ENCODE measurements around the gene HRAS.

The HRAS gene

GRCh38 chr11:508956-509355 lies 26.4 kb downstream of the HRAS start:
- DNase-seq (ENCODE audit: low read depth) = no peak
- H3K4me3 ChIP-seq (ENCODE audit: low read depth, low read length) = no peak overlapping the region
- TF ChIP-seq CTCF (IDR thresholded peaks at IDR 0.05; ENCODE audit: low read depth, low read length, missing control alignments) = no peak
- in situ Hi-C loops (cut with HindIII; ENCODE audit: low sequenced_read_pairs) = no loop called here

DNA sequence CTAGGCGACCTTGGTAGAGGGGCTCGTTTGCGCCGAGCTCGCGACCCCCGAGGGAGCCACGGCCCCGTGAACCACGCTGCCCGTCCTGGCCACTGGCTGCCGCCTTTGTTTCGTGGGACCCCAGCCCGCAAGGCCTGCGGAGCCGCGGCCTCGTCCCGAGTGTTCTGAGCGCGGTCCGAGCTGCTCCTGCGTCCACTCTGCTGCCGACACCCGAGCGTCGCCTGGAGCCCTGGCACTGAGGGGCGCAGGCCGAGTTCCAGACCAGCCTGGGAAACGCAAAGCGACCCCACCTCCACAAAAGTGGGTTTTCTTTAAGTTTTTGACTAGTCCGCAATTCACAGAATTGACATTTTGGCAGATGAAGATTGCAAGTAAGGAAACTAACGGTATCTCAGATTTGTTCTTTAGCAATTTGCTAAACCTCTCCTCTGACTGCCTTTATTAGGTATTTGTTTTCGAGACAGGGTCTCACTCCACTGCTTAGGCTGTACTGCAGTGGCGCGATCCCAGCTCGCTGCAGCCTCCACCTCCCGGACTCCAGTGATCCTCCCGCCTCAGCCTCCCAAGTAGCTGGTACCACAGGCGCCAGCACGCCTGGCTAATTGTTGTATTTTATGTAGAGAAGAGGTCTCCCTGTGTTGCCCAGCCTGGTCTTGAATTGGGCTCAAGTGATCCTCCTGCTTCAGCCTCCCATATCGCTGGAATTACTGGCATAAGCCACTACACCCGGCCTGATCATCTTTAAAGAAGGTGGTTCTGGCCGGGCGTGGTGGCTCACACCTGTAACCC lies 27.5 kb downstream of the HRAS start:
- in situ Hi-C loops (cut with HindIII; ENCODE audit: low sequenced_read_pairs) = no loop called here
- DNase-seq (ENCODE audit: low read depth) = no peak
- peak overlapping the region; percentile 95 for H3K4me3 ChIP-seq (ENCODE audit: low read depth, low read length)
- no peak for TF ChIP-seq CTCF (IDR thresholded peaks at IDR 0.05; ENCODE audit: low read depth, low read length, missing control alignments)

GRCh38 chr11:506995-507726 lies 28.2 kb downstream of the HRAS start, which contains the start of gene RNH1:
RNH1 (minus strand) TSS chr11:507242; CDS start chr11:502162, 5,080 bp downstream.
- DNase-seq (ENCODE audit: low read depth) = peak; percentile 80
- peak within 1 kb of the TSS; percentile 95 for H3K4me3 ChIP-seq (ENCODE audit: low read depth, low read length)
- in situ Hi-C loops (cut with HindIII; ENCODE audit: low sequenced_read_pairs) = no loop called here
- TF ChIP-seq CTCF (IDR thresholded peaks at IDR 0.05; ENCODE audit: low read depth, low read length, missing control alignments) = no peak

DNA sequence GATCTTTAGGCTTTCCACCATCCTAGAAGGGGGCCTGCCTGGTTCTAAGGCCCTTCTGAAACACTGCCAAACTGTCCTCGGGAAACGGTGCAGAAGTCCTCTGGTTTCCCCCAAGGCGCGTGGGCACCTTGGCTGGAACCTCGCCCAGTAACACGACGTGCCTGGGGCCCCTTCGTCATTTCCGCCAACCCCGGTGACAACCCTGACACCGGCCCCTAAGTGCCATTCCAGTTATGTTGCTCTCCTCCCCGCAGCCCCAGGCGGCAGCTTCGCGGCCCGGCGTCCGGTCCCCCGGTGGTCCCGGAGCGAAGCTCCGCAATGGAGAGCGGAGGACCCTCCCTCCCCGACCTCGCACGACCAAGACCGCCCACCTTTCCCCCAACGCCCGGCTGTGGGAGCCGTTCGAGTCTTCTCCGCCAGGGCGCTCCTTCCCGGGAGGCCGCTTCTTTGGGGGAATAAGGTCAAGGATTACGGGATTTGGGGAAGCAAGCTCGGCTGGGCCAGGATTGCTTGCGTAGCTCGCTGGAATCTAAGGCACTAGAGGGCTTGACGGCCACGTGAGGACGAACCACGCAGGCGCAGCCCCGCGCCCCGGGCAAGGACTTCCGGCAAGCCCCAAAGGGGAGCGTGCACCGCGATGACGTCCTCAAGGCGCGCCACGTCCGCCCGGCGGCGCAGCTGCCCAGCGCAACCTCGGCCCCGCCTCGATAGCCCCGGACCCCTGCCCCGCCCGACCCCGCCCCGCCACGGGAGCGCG lies 29.0 kb downstream of the HRAS start:
- H3K4me3 ChIP-seq (ENCODE audit: low read depth, low read length) = peak overlapping the region; percentile 95
- in situ Hi-C loops (cut with HindIII; ENCODE audit: low sequenced_read_pairs) = no loop called here
- no peak for TF ChIP-seq CTCF (IDR thresholded peaks at IDR 0.05; ENCODE audit: low read depth, low read length, missing control alignments)
- peak; percentile 93 for DNase-seq (ENCODE audit: low read depth)

DNA sequence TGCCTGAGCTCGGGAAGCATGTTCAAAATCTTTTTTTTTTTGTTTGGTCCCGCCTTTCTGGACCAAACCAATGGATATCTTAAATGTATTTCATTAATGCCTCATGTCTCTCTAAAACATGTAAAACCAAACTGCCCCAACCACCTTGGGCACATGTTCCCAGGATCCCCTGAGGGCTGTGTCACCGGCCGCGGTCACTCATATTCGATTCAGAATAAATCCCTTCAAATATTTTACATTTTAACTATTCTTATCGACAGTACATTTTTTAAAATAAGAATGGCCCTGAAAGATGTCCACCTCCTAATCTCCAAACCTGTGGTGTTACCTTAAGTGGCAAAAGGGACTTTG lies 30.4 kb downstream of the HRAS start:
- TF ChIP-seq CTCF (IDR thresholded peaks at IDR 0.05; ENCODE audit: low read depth, low read length, missing control alignments) = no peak
- in situ Hi-C loops (cut with HindIII; ENCODE audit: low sequenced_read_pairs) = no loop called here

More for the DNA sequence above, 30.4 kb downstream of the HRAS start:
- DNase-seq (ENCODE audit: low read depth) = no peak
- H3K4me3 ChIP-seq (ENCODE audit: low read depth, low read length) = peak overlapping the region; percentile 41

All from astrocyte of the cerebellum (primary cell).